GM18858 (cell line): ENCODE measurements around the gene PA2G4.
"Not testable (repeated sequence)": the region's sequence is repeated elsewhere in the genome, so short reads cannot be mapped to it uniquely, and the experiment has no call there.

Experiments used
- ATAC-seq: cut with Tn5 transposase; IDR thresholded peaks from one replicate; pipeline ENCODE4 v1.9.1; 2021; ENCODE audit not compliant: unreplicated experiment

PA2G4 gene

GRCh38 chr12:56152756-56153677 is 48.7 kb downstream of the PA2G4 start:
- no peak for ATAC-seq

GRCh38 chr12:56153678-56154065 is 49.3 kb downstream of the PA2G4 start:
- no peak for ATAC-seq

- no peak for ATAC-seq
Measured at GRCh38 chr12:56154246-56154771, 50.0 kb downstream of the PA2G4 start.

- no peak for ATAC-seq
Measured at GRCh38 chr12:56154818-56155217, 50.5 kb downstream of the PA2G4 start.

GRCh38 chr12:56155256-56155845 is 51.0 kb downstream of the PA2G4 start:
- no peak for ATAC-seq

- ATAC-seq, result not testable (repeated sequence)
Measured at GRCh38 chr12:56156464-56157200, 52.3 kb downstream of the PA2G4 start.

GRCh38 chr12:56157201-56158028 is 53.1 kb downstream of the PA2G4 start:
- ATAC-seq, result peak; percentile 30

GRCh38 chr12:56158029-56158925 is 53.9 kb downstream of the PA2G4 start, which contains the start of gene MYL6:
TSS of gene MYL6 (plus strand) at chr12:56158359. CDS start at chr12:56158402, 43 bp downstream.
- ATAC-seq, result peak; percentile 74

GRCh38 chr12:56158926-56159461 is 54.6 kb downstream of the PA2G4 start:
- ATAC-seq, result no peak

- ATAC-seq, result no peak
Measured at GRCh38 chr12:56159482-56160192, 55.3 kb downstream of the PA2G4 start.

- ATAC-seq, result no peak
Measured at GRCh38 chr12:56160193-56160763, 55.9 kb downstream of the PA2G4 start.

GRCh38 chr12:56160894-56161689 is 56.7 kb downstream of the PA2G4 start:
- ATAC-seq, result no peak

- no peak for ATAC-seq
Measured at GRCh38 chr12:56161690-56162351, 57.5 kb downstream of the PA2G4 start.

GRCh38 chr12:56162468-56163290 is 58.3 kb downstream of the PA2G4 start:
- ATAC-seq, result no peak
